HepG2 (cell line): ENCODE measurements around the gene RPL37A. TPM values are rescaled to one million over a fixed set of nuclear protein-coding genes. Genes with fewer than 3 reads are reported as not detected.

Source experiments
- BATF2 ChIP-seq: sonication (generic); formaldehyde crosslinking; IDR thresholded peaks from 2 replicates; pipeline ENCODE4 v1.8.0; 2022; ENCODE audit warnings: mild to moderate bottlenecking, missing genetic modification reagents, moderate library complexity
- BHLHE40 ChIP-seq: IDR thresholded peaks from 2 replicates; pipeline ENCODE4 v1.6.1; 2011; ENCODE audit warnings: low read length, improper control_type of control experiment
- HIVEP1 ChIP-seq: sonication (generic); formaldehyde crosslinking; IDR thresholded peaks from 2 replicates; pipeline ENCODE4 v1.4.0; 2020; ENCODE audit warnings: mild to moderate bottlenecking, missing genetic modification reagents
- KLF11 ChIP-seq: IDR thresholded peaks from 2 replicates; pipeline ENCODE4 v1.6.1; 2016; ENCODE audit warnings: missing compliant biosample characterization
- RBAK ChIP-seq: sonication (generic); formaldehyde crosslinking; IDR thresholded peaks from 2 replicates; pipeline ENCODE4 v1.5.1; 2020; ENCODE audit warnings: mild to moderate bottlenecking, missing genetic modification reagents
- ZMYM2 ChIP-seq: sonication (generic); formaldehyde crosslinking; IDR thresholded peaks from 2 replicates; pipeline ENCODE4 v1.8.0; 2022; ENCODE audit warnings: mild to moderate bottlenecking, missing genetic modification reagents
- ZNF496 ChIP-seq: sonication (generic); formaldehyde crosslinking; IDR thresholded peaks from 2 replicates; pipeline ENCODE4 v1.8.1; 2023; ENCODE audit warnings: mild to moderate bottlenecking, moderate library complexity, missing genetic modification reagents; ENCODE audit not compliant: insufficient replicate concordance
- ZNF552 ChIP-seq: sonication (generic); formaldehyde crosslinking; IDR thresholded peaks from 2 replicates; pipeline ENCODE4 v1.9.0; 2022; ENCODE audit warnings: missing genetic modification reagents, mild to moderate bottlenecking, borderline replicate concordance
- ZNF839 ChIP-seq: sonication (generic); formaldehyde crosslinking; IDR thresholded peaks from 2 replicates; pipeline ENCODE4 v1.4.0; 2020; ENCODE audit warnings: missing genetic modification reagents, mild to moderate bottlenecking, borderline replicate concordance
- ZSCAN29 ChIP-seq: sonication (generic); formaldehyde crosslinking; conservative IDR thresholded peaks from 2 replicates; pipeline ENCODE4 v1.4.0; 2020; ENCODE audit warnings: mild to moderate bottlenecking, missing genetic modification reagents
- polyA plus RNA-seq, 8 experiments: library from polyadenylated mRNA; depleted of rRNA in 3 of 8; stranded (reverse) in 7 of 8; unstranded in 1 of 8; fragments of >200 nt; fragmentation: Illumina TruSeq in 4 of 8; extraction: Trizol in 4 of 8; gene quantifications; 2 replicates each; pipeline versions ENCODE4 v1.2.1 to v1.2.3, GENCODE V29; 2011 to 2016; ENCODE audit warnings: low read depth in 4 of 8, missing spikeins in 1 of 8, mixed read lengths in 1 of 8; ENCODE audit not compliant: insufficient read depth in 1 of 8
- total RNA-seq, 5 experiments: library from RNA; depleted of rRNA; stranded (reverse); fragments of >200 nt; fragmentation: Illumina TruSeq; extraction: Trizol; gene quantifications; 2 replicates each; pipeline ENCODE4 v1.2.3, GENCODE V29; 2016; ENCODE audit warnings: low read depth in 1 of 5
- TF ChIP-seq, protein P1 (sequence below), 2 experiments: sonication (generic) in 1 of 2; formaldehyde crosslinking in 1 of 2; IDR thresholded peaks; 2 replicates each; pipeline versions ENCODE4 v1.4.0 to v1.6.1; 2016 to 2020; ENCODE audit warnings: borderline replicate concordance in 1 of 2, low read depth in 1 of 2, mild to moderate bottlenecking in 1 of 2, missing genetic modification reagents in 1 of 2
- TF ChIP-seq, protein P2 (sequence below): sonication (generic); formaldehyde crosslinking; IDR thresholded peaks from 2 replicates; pipeline ENCODE4 v1.4.0; 2020; ENCODE audit warnings: missing genetic modification reagents
- TF ChIP-seq, protein P3 (sequence below): sonication (generic); formaldehyde crosslinking; IDR thresholded peaks from 2 replicates; pipeline ENCODE4 v1.5.0; 2020; ENCODE audit warnings: missing genetic modification reagents, mild to moderate bottlenecking, borderline replicate concordance
- TF ChIP-seq, protein P4 (sequence below): sonication (generic); formaldehyde crosslinking; IDR thresholded peaks from 2 replicates; pipeline ENCODE4 v1.4.0; 2020; ENCODE audit warnings: missing genetic modification reagents
- TF ChIP-seq, protein P5 (sequence below): sonication (generic); formaldehyde crosslinking; IDR thresholded peaks from 2 replicates; pipeline ENCODE4 v1.4.0; 2020; ENCODE audit warnings: missing genetic modification reagents

Gene RPL37A
- total and polyA plus RNA-seq, 2 of the 13 experiments (the other 11 are each of a cell fraction or from before 2014, with no cell fraction given): 6,902 to 7,910 TPM

DNA sequence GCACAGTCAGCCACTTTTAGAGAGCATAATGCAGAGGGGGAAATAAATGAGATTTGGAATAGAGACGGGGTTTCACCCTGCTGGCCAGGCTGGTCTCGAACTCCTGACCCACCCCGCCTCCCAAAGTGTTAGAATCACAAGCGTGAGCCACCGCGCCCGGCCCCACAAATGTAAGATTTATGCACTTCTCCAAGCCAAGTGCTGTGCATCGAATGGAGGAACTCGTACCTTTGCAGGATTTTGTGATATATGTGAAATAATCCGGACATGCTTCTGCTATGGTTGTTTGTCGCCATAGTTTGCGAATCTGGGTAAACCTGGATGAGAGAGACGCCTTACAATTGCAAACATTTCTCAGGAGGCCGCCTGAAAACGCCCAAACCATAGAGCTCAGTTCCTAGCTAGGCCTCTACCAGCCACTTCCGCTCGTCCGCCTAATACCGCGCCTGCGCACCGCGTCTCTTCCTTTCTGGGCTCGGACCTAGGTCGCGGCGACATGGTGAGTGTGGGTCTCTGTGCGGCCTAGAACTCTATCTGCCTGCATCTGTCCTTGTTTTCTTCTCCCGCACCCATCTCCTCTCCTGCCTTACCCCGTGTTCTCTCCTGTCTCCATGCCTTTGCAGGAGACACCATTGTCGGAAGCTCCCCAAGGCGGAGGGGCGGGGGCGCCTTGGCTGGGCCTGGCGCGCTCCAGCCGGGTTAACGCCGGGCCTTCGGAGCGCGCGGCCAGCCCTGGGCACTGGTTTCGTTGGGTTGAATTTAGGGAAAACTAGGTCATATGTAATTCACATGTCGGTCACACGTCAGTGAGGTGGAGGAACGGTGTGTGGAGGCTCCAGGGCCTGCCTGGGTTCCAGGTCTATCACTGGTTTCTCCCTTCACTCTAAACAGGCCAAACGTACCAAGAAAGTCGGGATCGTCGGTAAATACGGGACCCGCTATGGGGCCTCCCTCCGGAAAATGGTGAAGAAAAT is at the start of gene RPL37A (continued):
- TF ChIP-seq BHLHE40: peak; percentile 19; the same call in 1 of the 2 replicates
- TF ChIP-seq, protein P1, sequence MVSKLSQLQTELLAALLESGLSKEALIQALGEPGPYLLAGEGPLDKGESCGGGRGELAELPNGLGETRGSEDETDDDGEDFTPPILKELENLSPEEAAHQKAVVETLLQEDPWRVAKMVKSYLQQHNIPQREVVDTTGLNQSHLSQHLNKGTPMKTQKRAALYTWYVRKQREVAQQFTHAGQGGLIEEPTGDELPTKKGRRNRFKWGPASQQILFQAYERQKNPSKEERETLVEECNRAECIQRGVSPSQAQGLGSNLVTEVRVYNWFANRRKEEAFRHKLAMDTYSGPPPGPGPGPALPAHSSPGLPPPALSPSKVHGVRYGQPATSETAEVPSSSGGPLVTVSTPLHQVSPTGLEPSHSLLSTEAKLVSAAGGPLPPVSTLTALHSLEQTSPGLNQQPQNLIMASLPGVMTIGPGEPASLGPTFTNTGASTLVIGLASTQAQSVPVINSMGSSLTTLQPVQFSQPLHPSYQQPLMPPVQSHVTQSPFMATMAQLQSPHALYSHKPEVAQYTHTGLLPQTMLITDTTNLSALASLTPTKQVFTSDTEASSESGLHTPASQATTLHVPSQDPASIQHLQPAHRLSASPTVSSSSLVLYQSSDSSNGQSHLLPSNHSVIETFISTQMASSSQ (IDR thresholded peaks at IDR 0.05; ENCODE audit: low read depth): peak; percentile 32; the same call in 1 of the 2 replicates
- TF ChIP-seq, protein P1 (CRISPR knock-in tag; IDR thresholded peaks at IDR 0.05; ENCODE audit: borderline replicate concordance): peak; percentile 73; the same call in 1 of the 2 replicates
- TF ChIP-seq HIVEP1 (CRISPR knock-in tag): peak; percentile 96
- TF ChIP-seq ZMYM2 (CRISPR knock-in tag): peak; percentile 93
- TF ChIP-seq, protein P2, sequence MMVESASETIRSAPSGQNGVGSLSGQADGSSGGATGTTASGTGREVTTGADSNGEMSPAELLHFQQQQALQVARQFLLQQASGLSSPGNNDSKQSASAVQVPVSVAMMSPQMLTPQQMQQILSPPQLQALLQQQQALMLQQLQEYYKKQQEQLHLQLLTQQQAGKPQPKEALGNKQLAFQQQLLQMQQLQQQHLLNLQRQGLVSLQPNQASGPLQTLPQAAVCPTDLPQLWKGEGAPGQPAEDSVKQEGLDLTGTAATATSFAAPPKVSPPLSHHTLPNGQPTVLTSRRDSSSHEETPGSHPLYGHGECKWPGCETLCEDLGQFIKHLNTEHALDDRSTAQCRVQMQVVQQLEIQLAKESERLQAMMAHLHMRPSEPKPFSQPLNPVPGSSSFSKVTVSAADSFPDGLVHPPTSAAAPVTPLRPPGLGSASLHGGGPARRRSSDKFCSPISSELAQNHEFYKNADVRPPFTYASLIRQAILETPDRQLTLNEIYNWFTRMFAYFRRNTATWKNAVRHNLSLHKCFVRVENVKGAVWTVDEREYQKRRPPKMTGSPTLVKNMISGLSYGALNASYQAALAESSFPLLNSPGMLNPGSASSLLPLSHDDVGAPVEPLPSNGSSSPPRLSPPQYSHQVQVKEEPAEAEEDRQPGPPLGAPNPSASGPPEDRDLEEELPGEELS: peak; percentile 57
- TF ChIP-seq, protein P3, sequence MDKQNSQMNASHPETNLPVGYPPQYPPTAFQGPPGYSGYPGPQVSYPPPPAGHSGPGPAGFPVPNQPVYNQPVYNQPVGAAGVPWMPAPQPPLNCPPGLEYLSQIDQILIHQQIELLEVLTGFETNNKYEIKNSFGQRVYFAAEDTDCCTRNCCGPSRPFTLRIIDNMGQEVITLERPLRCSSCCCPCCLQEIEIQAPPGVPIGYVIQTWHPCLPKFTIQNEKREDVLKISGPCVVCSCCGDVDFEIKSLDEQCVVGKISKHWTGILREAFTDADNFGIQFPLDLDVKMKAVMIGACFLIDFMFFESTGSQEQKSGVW (CRISPR knock-in tag): peak; percentile 78; the same call in 1 of the 2 replicates
- TF ChIP-seq ZNF839: peak; percentile 80; the same call in 1 of the 2 replicates
- TF ChIP-seq ZNF496 (CRISPR knock-in tag): no peak
- TF ChIP-seq, protein P4, sequence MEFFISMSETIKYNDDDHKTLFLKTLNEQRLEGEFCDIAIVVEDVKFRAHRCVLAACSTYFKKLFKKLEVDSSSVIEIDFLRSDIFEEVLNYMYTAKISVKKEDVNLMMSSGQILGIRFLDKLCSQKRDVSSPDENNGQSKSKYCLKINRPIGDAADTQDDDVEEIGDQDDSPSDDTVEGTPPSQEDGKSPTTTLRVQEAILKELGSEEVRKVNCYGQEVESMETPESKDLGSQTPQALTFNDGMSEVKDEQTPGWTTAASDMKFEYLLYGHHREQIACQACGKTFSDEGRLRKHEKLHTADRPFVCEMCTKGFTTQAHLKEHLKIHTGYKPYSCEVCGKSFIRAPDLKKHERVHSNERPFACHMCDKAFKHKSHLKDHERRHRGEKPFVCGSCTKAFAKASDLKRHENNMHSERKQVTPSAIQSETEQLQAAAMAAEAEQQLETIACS (CRISPR knock-in tag): peak; percentile 92
- no peak; the same call in 1 of the 2 replicates for TF ChIP-seq RBAK
- peak; percentile 93; the same call in 1 of the 2 replicates for TF ChIP-seq ZSCAN29 (CRISPR knock-in tag)
- TF ChIP-seq, protein P5, sequence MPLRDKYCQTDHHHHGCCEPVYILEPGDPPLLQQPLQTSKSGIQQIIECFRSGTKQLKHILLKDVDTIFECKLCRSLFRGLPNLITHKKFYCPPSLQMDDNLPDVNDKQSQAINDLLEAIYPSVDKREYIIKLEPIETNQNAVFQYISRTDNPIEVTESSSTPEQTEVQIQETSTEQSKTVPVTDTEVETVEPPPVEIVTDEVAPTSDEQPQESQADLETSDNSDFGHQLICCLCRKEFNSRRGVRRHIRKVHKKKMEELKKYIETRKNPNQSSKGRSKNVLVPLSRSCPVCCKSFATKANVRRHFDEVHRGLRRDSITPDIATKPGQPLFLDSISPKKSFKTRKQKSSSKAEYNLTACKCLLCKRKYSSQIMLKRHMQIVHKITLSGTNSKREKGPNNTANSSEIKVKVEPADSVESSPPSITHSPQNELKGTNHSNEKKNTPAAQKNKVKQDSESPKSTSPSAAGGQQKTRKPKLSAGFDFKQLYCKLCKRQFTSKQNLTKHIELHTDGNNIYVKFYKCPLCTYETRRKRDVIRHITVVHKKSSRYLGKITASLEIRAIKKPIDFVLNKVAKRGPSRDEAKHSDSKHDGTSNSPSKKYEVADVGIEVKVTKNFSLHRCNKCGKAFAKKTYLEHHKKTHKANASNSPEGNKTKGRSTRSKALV (CRISPR knock-in tag): peak; percentile 72; the same call in 1 of the 2 replicates
- 0 out of 2 replicates have a peak, but pooled peaks have one; percentile 79 for TF ChIP-seq BATF2
- TF ChIP-seq ZNF552 (CRISPR knock-in tag): peak; percentile 64; the same call in 1 of the 2 replicates
- peak; percentile 89 for TF ChIP-seq KLF11
